GM23248 (cell line): ENCODE results near the gene ZNF318. TPM values are rescaled to one million over a fixed set of nuclear protein-coding genes. Genes with fewer than 3 reads are reported as not detected.

Source experiments
- DNase-seq: peaks from one replicate; pipeline ENCODE4 v3.0.0-alpha.2; 2015
- H2AFZ ChIP-seq: fragments of 200-600 bp; sonication (generic); 2 replicates; pipeline ENCODE4 v1.6.1; 2016; ENCODE audit warnings: antibody characterized with exemption
- H3F3A ChIP-seq: fragments of 200-600 bp; sonication (generic); 2 replicates; pipeline ENCODE4 v1.6.1; 2016; ENCODE audit warnings: mild to moderate bottlenecking, antibody characterized with exemption, mixed run types; ENCODE audit not compliant: insufficient read depth
- H3K27ac ChIP-seq: fragments of 200-600 bp; sonication (generic); 2 replicates; pipeline ENCODE4 v1.5.1; 2016; ENCODE audit warnings: mild to moderate bottlenecking
- H3K27me3 ChIP-seq: fragments of 200-600 bp; sonication (generic); replicated peaks from 2 replicates; pipeline ENCODE4 v1.6.1; 2016; ENCODE audit warnings: mild to moderate bottlenecking; ENCODE audit not compliant: insufficient read depth
- H3K36me3 ChIP-seq: fragments of 200-600 bp; sonication (generic); 2 replicates; pipeline ENCODE4 v1.6.1; 2016; ENCODE audit warnings: low read depth, mild to moderate bottlenecking
- H3K4me1 ChIP-seq: fragments of 200-600 bp; sonication (generic); 2 replicates; pipeline ENCODE4 v1.6.1; 2016; ENCODE audit warnings: mild to moderate bottlenecking; ENCODE audit not compliant: insufficient read depth
- H3K4me2 ChIP-seq: fragments of 200-600 bp; sonication (generic); one replicate; pipeline ENCODE4 v1.6.1; 2016; ENCODE audit warnings: mild to moderate bottlenecking; ENCODE audit not compliant: unreplicated experiment
- H3K4me3 ChIP-seq: fragments of 200-600 bp; sonication (generic); 2 replicates; pipeline ENCODE4 v1.5.1; 2016; ENCODE audit warnings: mild to moderate bottlenecking
- H3K79me2 ChIP-seq: fragments of 200-600 bp; sonication (generic); 2 replicates; pipeline ENCODE4 v1.6.1; 2016; ENCODE audit warnings: mild to moderate bottlenecking; ENCODE audit not compliant: insufficient read depth
- H3K9ac ChIP-seq: fragments of 200-600 bp; sonication (generic); 2 replicates; pipeline ENCODE4 v1.6.1; 2016; ENCODE audit warnings: mild to moderate bottlenecking
- H3K9me2 ChIP-seq: fragments of 200-600 bp; sonication (generic); 2 replicates; pipeline ENCODE4 v1.6.1; 2016; ENCODE audit warnings: mixed run types, mild to moderate bottlenecking, moderate library complexity; ENCODE audit not compliant: insufficient read depth
- H3K9me3 ChIP-seq: fragments of 200-600 bp; sonication (generic); one replicate; pipeline ENCODE4 v1.6.1; 2017; ENCODE audit warnings: low read depth
- H4K20me1 ChIP-seq: fragments of 200-600 bp; sonication (generic); 2 replicates; pipeline ENCODE4 v1.6.0; 2016; ENCODE audit not compliant: insufficient read depth
- EZH2 ChIP-seq: fragments of 200-600 bp; sonication (generic); IDR thresholded peaks from 2 replicates; pipeline ENCODE4 v1.6.1; 2018; ENCODE audit warnings: antibody characterized with exemption, mild to moderate bottlenecking; ENCODE audit not compliant: insufficient read depth, poor library complexity, severe bottlenecking
- EZH2phosphoT487 ChIP-seq: fragments of 200-600 bp; sonication (generic); IDR thresholded peaks from 2 replicates; pipeline ENCODE4 v1.6.1; 2018; ENCODE audit warnings: antibody characterized with exemption, moderate library complexity, mild to moderate bottlenecking, low read depth; ENCODE audit not compliant: insufficient read depth
- WGBS, 2 experiments: methylation state at CpG; one replicate each; pipeline ENCODE4 v1.1.6; 2015 to 2017; ENCODE audit warnings: low lambda C conversion rate in 2 of 2, low coverage in 1 of 2; ENCODE audit errors: missing lambda C conversion rate in 2 of 2; 5-methylcytosine and 5-hydroxymethylcytosine counted together
- in situ Hi-C: fragments of 300-500 bp; cut with MboI; formaldehyde crosslinking; loops from 2 replicates; pipeline ENCODE4 v1.15.0; 2020
- polyA plus RNA-seq: library from polyadenylated mRNA; unstranded; fragments of >200 nt; fragmentation: Nextera tagmentation; extraction: Ambion mirVana; gene quantifications from 2 replicates; pipeline ENCODE4 v1.2.1, GENCODE V29; 2016
- small RNA-seq: library from RNA; depleted of rRNA; stranded (forward); fragments of <200 nt; gene quantifications from one replicate; pipeline ENCODE3, GENCODE V24; 2014; ENCODE audit warnings: low read depth, low replicate concordance
- total RNA-seq: library from RNA; depleted of rRNA; stranded (reverse); fragments of >200 nt; shearing (Covaris generic); gene quantifications from 2 replicates; pipeline ENCODE4 v1.2.3, GENCODE V29; 2014; rRNA removed

The ZNF318 gene
- total and polyA plus RNA-seq, 2 experiments from 2014 or later = 4.1 to 10.7 TPM

- TF ChIP-seq EZH2 (no peak), EZH2phosphoT487 (no peak)
- no peak overlapping the region for H3K4me3 ChIP-seq
- in situ Hi-C loops = no loop called here
- no peak overlapping the region for H3K4me2 ChIP-seq
- H3F3A ChIP-seq = no peaks in the 10 kb centered on the region
- 81 to 88% methylated on average over 6 of the region's 6 CpGs for WGBS, 2 experiments
- no peak overlapping the region for H3K9ac ChIP-seq
- no peaks in the 10 kb centered on the region for H4K20me1 ChIP-seq
- H2AFZ ChIP-seq = no peak overlapping the region
- no peak for DNase-seq
- H3K4me1 ChIP-seq = no peaks in the 10 kb centered on the region
- H3K27ac ChIP-seq = no peak overlapping the region
- no peaks in the 10 kb centered on the region for H3K79me2 ChIP-seq
- H3K9me2 ChIP-seq = no peaks in the 10 kb centered on the region
- peaks cover 13% of the 10 kb centered on the region for H3K27me3 ChIP-seq
- H3K9me3 ChIP-seq = no peaks in the 10 kb centered on the region
- no peaks in the 10 kb centered on the region for H3K36me3 ChIP-seq
Observed at GRCh38 chr6:43286456-43286979, 82.9 kb downstream of the ZNF318 start.

Small RNA genes within 50 kb of the gene (small RNA-seq; reads per million reads assigned to genes)
- gene AL590383.1 = not detected
- not detected for gene RPL12P47

Other genes starting within 250 kb of the ZNF318 start
- gene SRF, start 198.4 kb downstream of the ZNF318 start, total RNA-seq = 23.5 and 29.6 TPM in 2 replicates
- 3.3 TPM in 2 replicates for gene SRF, start 198.4 kb downstream of the ZNF318 start, polyA plus RNA-seq
- 15.0 and 26.1 TPM in 2 replicates for gene CUL9, start 187.5 kb downstream of the ZNF318 start, total RNA-seq
- gene CUL9, start 187.5 kb downstream of the ZNF318 start, polyA plus RNA-seq = 8.5 and 8.6 TPM in 2 replicates
- gene DNPH1, start 140.2 kb downstream of the ZNF318 start, total RNA-seq = 61.2 and 94.8 TPM in 2 replicates
- gene DNPH1, start 140.2 kb downstream of the ZNF318 start, polyA plus RNA-seq = 90.2 and 93.6 TPM in 2 replicates
- not detected in 2 replicates for gene TTBK1, start 126.2 kb downstream of the ZNF318 start, total RNA-seq
- not detected in 2 replicates for gene TTBK1, start 126.2 kb downstream of the ZNF318 start, polyA plus RNA-seq
- gene SLC22A7, start 71.4 kb downstream of the ZNF318 start, total RNA-seq = not detected in 2 replicates
- gene SLC22A7, start 71.4 kb downstream of the ZNF318 start, polyA plus RNA-seq = not detected in 2 replicates
- gene CRIP3, start 60.8 kb downstream of the ZNF318 start, total RNA-seq = not detected in 2 replicates
- 0.39 TPM in 1 of 2 replicates, not detected in the other for gene CRIP3, start 60.8 kb downstream of the ZNF318 start, polyA plus RNA-seq
- gene ABCC10, start 57.9 kb upstream of the ZNF318 start, total RNA-seq = 18.2 and 21.3 TPM in 2 replicates
- 20.0 and 21.0 TPM in 2 replicates for gene ABCC10, start 57.9 kb upstream of the ZNF318 start, polyA plus RNA-seq
- gene DLK2, start 85.9 kb upstream of the ZNF318 start, total RNA-seq = 0.51 and 0.76 TPM in 2 replicates
- gene DLK2, start 85.9 kb upstream of the ZNF318 start, polyA plus RNA-seq = 0.66 and 1.4 TPM in 2 replicates
- 17.7 and 32.9 TPM in 2 replicates for gene TJAP1, start 107.9 kb upstream of the ZNF318 start, total RNA-seq
- 12.7 and 16.0 TPM in 2 replicates for gene TJAP1, start 107.9 kb upstream of the ZNF318 start, polyA plus RNA-seq
- 0.89 and 1.6 TPM in 2 replicates for gene LRRC73, start 140.7 kb upstream of the ZNF318 start, total RNA-seq
- 0.41 and 1.0 TPM in 2 replicates for gene LRRC73, start 140.7 kb upstream of the ZNF318 start, polyA plus RNA-seq
- 252 and 263 TPM in 2 replicates for gene YIPF3, start 147.3 kb upstream of the ZNF318 start, total RNA-seq
- 190 and 196 TPM in 2 replicates for gene YIPF3, start 147.3 kb upstream of the ZNF318 start, polyA plus RNA-seq
- 24.9 and 38.7 TPM in 2 replicates for gene POLR1C, start 147.4 kb upstream of the ZNF318 start, total RNA-seq
- 38.1 and 39.5 TPM in 2 replicates for gene POLR1C, start 147.4 kb upstream of the ZNF318 start, polyA plus RNA-seq
- gene XPO5, start 206.4 kb upstream of the ZNF318 start, total RNA-seq = 27.6 and 29.5 TPM in 2 replicates
- 17.9 and 18.8 TPM in 2 replicates for gene XPO5, start 206.4 kb upstream of the ZNF318 start, polyA plus RNA-seq
- gene POLH, start 206.5 kb upstream of the ZNF318 start, total RNA-seq = 27.6 and 28.6 TPM in 2 replicates
- gene POLH, start 206.5 kb upstream of the ZNF318 start, polyA plus RNA-seq = 23.0 and 25.3 TPM in 2 replicates